EH (cell line): ENCODE results near the gene CLDN3.

ENCODE experiments used
- DNase-seq: peaks from one replicate; pipeline ENCODE4 v3.0.0-alpha.2; 2015; ENCODE audit warnings: low read depth

The CLDN3 gene

DNA sequence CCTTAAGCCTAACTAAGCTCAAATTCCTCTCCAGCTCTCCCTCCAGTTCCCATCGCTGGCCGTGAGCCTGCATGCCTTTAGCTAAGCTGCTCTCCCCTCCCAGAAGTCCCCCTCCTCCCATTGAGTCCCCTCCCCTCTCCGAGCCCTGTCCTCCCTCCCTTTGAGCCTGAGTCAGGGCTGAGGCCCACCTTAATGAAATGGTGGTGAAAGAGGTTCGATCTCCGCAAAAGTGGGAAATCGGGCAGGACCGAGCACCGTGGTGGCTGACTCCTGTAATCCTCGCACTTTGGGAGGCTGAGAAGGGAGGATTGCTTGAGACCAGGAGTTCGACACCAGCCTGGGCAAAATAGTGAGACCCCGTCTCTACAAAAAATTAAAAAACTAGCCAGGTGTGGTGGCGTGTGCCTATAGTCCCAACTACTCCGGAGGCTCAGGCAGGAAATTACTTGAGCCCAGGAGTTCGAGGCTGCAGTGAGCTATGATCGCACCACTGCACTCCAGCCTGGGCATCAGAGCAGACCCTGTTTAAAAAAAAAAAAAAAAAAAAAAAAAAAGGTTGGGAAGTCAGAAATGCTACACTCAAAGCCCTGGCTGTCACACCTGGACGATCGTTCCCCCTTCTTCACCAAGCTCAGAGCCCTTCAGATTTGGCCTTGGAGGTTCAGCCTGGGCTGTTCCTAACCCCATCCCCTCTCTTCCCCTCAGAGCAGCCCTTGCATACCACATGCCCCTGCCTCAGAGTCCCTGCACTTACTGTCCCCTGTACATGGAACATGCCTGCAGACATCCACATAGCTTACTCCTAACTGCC is 995 bp upstream of the CLDN3 start:
- DNase-seq = no peak

DNA sequence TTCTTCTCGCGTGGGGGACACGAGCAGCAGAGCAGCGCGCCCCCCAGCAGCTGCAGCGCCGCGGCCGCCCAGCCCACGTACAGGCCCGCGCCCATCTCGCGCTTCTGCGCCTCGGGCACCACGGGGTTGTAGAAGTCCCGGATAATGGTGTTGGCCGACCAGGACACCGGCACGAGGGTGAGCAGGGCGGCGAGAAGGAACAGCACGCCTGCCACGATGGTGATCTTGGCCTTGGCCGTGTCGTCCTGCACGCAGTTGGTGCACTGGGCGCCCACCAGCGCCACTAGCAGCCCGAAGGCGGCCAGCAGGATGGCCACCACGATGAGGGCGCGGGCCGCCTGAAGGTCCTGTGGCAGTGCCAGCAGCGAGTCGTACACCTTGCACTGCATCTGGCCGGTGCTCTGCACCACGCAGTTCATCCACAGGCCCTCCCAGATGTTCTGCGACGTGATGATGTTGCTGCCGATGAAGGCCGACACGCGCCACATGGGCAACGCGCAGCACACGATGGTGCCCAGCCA is 529 bp downstream of the CLDN3 start:
- DNase-seq = no peak

GRCh38 chr7:73768641-73769480 is 1.2 kb downstream of the CLDN3 start:
- DNase-seq = peak; percentile 6

DNA sequence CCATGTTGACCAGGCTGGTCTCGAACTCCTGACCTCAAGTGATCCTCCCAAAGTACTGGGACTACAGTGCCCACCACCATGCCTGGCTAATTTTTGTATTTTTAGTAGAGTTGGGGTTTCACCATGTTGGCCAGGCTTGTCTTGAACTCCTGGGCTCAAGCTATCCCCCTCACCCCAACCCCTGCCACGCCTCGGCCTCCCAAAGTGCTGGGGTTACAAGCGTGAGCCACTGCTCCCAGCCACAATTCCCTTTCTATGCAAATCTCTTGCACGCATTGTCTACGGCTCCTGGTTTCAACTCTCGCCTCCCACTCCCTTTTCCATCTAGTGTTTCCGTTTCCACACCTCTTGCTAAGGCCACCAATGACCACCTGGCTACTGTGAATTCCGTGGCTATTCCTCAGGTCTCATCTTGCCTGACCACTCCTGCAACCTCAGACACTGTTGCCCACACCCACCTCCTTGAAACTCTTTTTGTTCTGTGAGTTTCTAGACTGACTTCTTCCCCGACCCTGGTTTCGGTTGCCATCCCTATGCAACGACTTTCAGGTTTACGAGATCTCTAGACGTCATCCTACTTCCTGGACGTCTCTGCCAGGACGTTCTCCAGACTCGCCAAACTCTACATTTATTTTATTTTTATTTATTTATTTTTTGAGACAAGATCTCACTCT is 3.4 kb downstream of the CLDN3 start:
- no peak for DNase-seq

- DNase-seq = no peak
These were observed 7.4 kb downstream of the CLDN3 start for GRCh38 chr7:73762659-73762999.

- no peak for DNase-seq
These were observed 8.0 kb downstream of the CLDN3 start for GRCh38 chr7:73761854-73762658.

DNA sequence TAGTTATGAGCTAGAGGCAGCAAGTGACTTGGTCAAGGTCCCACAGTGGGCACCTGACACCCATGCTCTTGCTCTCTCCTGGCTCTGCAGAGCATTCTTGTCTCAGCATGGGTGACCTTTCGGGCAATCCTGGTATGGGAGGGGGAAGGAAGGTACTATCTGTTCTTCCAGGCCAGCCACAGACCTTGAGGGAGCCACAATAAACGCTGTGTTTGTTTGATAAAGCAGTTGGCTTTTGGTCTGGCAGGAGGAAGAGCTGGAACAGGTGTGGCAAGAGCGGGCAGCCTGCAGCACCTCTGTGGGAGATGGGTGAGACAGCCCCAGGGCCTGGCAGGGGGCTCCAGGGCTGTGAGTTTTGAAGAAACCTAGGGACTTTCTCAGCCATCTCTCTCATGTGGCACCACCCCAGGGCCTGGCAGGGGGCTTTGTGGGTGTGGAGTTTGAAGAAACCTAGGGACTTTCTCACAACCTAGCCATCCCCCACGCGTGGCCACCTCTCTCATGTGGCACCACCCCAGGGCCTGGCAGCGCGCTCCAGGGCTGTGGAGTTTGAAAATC is 11.4 kb downstream of the CLDN3 start:
- no peak for DNase-seq

DNA sequence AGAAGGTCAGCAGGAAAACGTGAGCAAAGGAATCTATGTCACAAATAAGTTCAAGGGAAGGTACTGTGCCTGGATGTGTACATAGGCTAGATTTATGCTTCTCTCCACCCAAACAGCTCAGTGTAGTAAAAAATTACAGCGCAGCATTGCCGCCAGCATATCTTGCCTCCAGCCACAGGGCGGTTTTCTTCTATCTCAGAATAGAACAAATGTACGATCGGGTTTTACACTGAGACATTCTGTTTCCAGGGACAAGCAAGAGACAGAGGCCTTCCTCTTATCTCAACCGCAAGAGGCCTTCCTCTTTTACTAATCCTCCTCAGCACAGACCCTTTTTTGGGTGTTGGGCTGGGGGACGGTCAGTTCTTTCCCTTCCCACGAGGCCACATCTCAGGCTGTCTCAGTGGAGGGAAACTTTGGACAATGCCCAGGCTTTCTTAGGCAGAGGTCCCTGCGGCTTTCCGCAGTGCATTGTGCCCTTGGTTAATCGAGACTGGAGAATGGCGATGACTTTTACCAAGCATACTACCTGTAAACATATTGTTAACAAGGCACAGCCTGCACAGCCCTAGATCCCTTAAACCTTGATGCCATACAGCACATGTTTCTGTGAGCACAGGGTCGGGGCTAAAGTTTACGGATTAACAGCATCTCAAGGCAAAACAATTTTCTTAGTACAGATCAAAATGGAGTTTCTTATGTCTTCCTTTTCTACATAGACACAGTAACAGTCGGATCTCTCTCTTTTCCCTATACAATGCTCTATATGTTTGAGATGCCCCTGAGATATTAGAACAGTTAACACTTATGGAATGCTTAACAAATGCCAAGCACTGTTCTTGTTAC is 19.9 kb downstream of the CLDN3 start:
- no peak for DNase-seq

- DNase-seq = no peak
These were observed 23.7 kb downstream of the CLDN3 start for GRCh38 chr7:73746378-73746777.

DNA sequence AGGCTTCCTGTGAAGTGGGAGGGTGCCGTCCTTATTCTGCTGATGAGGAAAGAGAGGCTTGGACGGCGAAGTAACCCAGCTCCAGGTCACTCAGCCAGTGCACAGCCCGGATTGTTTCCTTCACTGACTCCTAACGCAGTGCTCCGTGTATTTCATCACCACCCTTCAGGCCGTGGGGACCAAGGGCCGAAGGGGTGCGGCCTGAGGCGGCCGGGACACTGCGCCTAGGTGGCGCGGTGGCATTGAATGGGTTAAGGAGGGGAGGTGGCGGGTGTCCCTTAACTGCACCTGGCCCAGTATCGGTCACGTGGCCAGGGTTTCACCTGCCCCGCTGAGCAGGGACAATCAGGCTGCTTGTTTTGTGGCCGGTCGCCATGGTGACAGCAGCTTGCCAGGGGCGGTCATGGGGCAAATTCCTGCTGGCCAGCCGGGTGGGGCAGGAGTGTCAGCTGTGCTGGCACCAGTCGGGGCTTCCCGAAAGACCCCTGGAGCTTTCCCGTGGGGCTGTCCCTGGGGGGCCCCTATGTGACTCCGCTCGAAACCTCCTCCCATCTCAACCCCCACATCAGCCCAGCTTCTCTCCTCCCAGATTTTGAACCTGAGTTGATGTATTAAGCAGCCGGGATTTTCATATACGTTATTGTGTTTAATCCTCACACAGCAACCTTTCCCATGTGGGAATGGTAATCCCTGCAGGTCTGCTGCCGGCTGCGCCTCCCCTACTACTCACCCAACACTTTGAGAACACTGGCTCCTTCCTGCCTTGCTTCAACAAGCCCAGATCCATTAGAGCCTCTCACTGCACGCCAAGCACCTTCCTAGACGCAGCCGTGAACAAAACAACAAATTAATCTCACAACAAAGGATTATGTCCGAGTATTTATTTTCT is 27.1 kb downstream of the CLDN3 start:
- DNase-seq = no peak

GRCh38 chr7:73742338-73742752 is 27.7 kb downstream of the CLDN3 start:
- DNase-seq = no peak

- DNase-seq = no peak
These were observed 28.5 kb downstream of the CLDN3 start for GRCh38 chr7:73741600-73741999.

GRCh38 chr7:73740771-73741170 is 29.3 kb downstream of the CLDN3 start:
- no peak for DNase-seq

- no peak for DNase-seq
These were observed 29.9 kb downstream of the CLDN3 start for GRCh38 chr7:73740212-73740611.

GRCh38 chr7:73739387-73739767 is 30.7 kb downstream of the CLDN3 start:
- no peak for DNase-seq

- peak; percentile 92 for DNase-seq
These were observed 31.3 kb downstream of the CLDN3 start, which contains the start of gene ABHD11 for GRCh38 chr7:73738612-73739386. TSS of gene ABHD11 (minus strand) at chr7:73738802. CDS start at chr7:73738770, 32 bp downstream.

DNA sequence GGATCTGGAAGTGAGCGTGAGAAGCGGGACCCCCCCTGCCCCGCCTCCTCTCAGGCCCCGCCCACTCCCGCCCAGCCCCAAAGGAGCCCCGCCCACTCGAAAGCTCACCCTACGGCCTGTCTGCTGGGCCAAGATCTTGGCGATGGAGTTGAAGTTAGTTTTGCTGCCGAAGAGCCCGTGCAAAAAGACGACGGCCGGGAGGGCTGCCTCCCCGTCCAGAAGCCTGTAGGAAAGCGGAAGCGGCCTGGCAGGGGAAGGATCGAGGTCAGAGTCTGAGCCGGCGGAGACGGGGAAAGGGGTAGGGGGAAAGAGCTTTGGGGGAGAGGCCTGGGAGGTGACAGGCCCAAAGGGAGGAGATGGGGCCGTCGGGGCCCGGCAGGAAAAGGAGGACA is 31.9 kb downstream of the CLDN3 start:
- peak; percentile 67 for DNase-seq

DNA sequence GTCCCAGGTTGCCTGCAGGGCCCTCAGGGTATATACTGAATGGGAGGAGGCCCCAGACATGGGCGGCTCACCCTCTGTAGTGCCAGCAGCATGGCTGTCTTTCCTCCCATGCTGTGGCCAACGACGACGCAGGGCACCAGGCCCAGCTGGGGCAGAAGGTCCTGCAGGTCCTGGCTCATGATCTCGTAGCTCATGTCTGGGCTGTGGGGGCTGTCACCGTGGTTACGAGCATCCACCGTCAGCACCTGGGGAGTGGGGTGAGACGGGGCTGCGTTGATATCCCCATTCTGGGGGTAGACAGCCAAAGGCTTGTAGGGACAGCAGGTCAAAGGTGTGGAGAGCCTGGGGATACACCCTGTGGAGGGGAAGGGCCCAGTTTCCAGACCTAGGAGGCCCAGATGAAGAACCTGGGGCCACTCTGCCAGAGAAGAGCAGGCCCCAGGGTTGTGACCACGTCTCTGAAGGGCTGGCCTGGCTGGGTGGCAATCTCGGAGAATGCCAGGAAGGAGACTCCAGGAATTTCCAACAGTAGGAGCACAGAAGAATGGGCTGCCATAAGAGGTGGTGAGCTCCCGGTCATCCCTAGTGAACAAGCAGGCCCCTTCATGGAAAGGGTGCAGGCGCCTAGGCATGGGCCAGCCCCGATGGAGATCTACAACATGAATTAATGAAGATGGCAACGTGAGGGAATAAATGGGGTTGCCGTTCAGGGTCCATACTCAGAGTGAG is 32.4 kb downstream of the CLDN3 start:
- DNase-seq = no peak
